ENCODE measurements around the gene TLK2.

The TLK2 gene

GRCh38 chr17:62653002-62653825 is 174.6 kb downstream of the TLK2 start:
- H3K9me3 ChIP-seq (ENCODE audit: low read length): no peaks in the 10 kb centered on the region
- no peaks in the 10 kb centered on the region for H3K36me3 ChIP-seq (ENCODE audit: insufficient read depth, low read length)
- peaks cover 5% of the 10 kb centered on the region for H3K4me1 ChIP-seq (ENCODE audit: insufficient read depth, low read length)
- peak overlapping the region; percentile 49 to 53 for H3K4me3 ChIP-seq (ENCODE audit: low read depth in 1 of 2, low read length in 2 of 2)
- peak overlapping the region; percentile 49 for H3K27ac ChIP-seq (ENCODE audit: low read depth, low read length)
- peaks cover 0 to 16% of the 10 kb centered on the region in 2 donors for H3K27me3 ChIP-seq (ENCODE audit: control insufficient read depth in 1 of 2, insufficient read depth in 2 of 2, low read length in 2 of 2)
- H3K9ac ChIP-seq (ENCODE audit: low read length): no peak overlapping the region

- Histone ChIP-seq H3K4me1 (ENCODE audit: insufficient read depth, low read length) (peaks cover 5% of the 10 kb centered on the region), H3K9me3 (ENCODE audit: low read length) (no peaks in the 10 kb centered on the region), H3K27ac (ENCODE audit: low read depth, low read length) (no peak overlapping the region), H3K27me3 (ENCODE audit: control insufficient read depth in 1 of 2, insufficient read depth in 2 of 2, low read length in 2 of 2) (peaks cover 0 to 16% of the 10 kb centered on the region in 2 donors), H3K4me3 (ENCODE audit: low read depth in 1 of 2, low read length in 2 of 2) (no peak overlapping the region), H3K36me3 (ENCODE audit: insufficient read depth, low read length) (no peaks in the 10 kb centered on the region), H3K9ac (ENCODE audit: low read length) (no peak overlapping the region)
These were observed 175.5 kb downstream of the TLK2 start for GRCh38 chr17:62653826-62654761.

GRCh38 chr17:62655656-62656055 is 177.0 kb downstream of the TLK2 start:
- no peak overlapping the region for H3K4me3 ChIP-seq (ENCODE audit: low read depth in 1 of 2, low read length in 2 of 2)
- no peak overlapping the region for H3K27ac ChIP-seq (ENCODE audit: low read depth, low read length)
- H3K27me3 ChIP-seq (ENCODE audit: control insufficient read depth in 1 of 2, insufficient read depth in 2 of 2, low read length in 2 of 2): peaks cover 0 to 16% of the 10 kb centered on the region in 2 donors
- no peaks in the 10 kb centered on the region for H3K36me3 ChIP-seq (ENCODE audit: insufficient read depth, low read length)
- H3K4me1 ChIP-seq (ENCODE audit: insufficient read depth, low read length): peaks cover 5% of the 10 kb centered on the region
- no peak overlapping the region for H3K9ac ChIP-seq (ENCODE audit: low read length)
- H3K9me3 ChIP-seq (ENCODE audit: low read length): no peaks in the 10 kb centered on the region

GRCh38 chr17:62656446-62656845 is 177.8 kb downstream of the TLK2 start:
- H3K9ac ChIP-seq (ENCODE audit: low read length): no peak overlapping the region
- no peak overlapping the region for H3K4me3 ChIP-seq (ENCODE audit: low read depth in 1 of 2, low read length in 2 of 2)
- peaks cover 5% of the 10 kb centered on the region for H3K4me1 ChIP-seq (ENCODE audit: insufficient read depth, low read length)
- H3K9me3 ChIP-seq (ENCODE audit: low read length): no peaks in the 10 kb centered on the region
- H3K36me3 ChIP-seq (ENCODE audit: insufficient read depth, low read length): no peaks in the 10 kb centered on the region
- H3K27ac ChIP-seq (ENCODE audit: low read depth, low read length): no peak overlapping the region
- peaks cover 0 to 16% of the 10 kb centered on the region in 2 donors for H3K27me3 ChIP-seq (ENCODE audit: control insufficient read depth in 1 of 2, insufficient read depth in 2 of 2, low read length in 2 of 2)

- H3K27me3 ChIP-seq (ENCODE audit: control insufficient read depth in 1 of 2, insufficient read depth in 2 of 2, low read length in 2 of 2): peaks cover 0 to 15% of the 10 kb centered on the region in 2 donors
- H3K4me3 ChIP-seq (ENCODE audit: low read depth in 1 of 2, low read length in 2 of 2): no peak overlapping the region
- H3K9ac ChIP-seq (ENCODE audit: low read length): no peak overlapping the region
- no peaks in the 10 kb centered on the region for H3K36me3 ChIP-seq (ENCODE audit: insufficient read depth, low read length)
- peaks cover 5% of the 10 kb centered on the region for H3K4me1 ChIP-seq (ENCODE audit: insufficient read depth, low read length)
- no peak overlapping the region for H3K27ac ChIP-seq (ENCODE audit: low read depth, low read length)
- no peaks in the 10 kb centered on the region for H3K9me3 ChIP-seq (ENCODE audit: low read length)
These were observed 178.6 kb downstream of the TLK2 start for GRCh38 chr17:62657145-62657665.

- H3K36me3 ChIP-seq (ENCODE audit: insufficient read depth, low read length): no peaks in the 10 kb centered on the region
- no peak overlapping the region for H3K4me3 ChIP-seq (ENCODE audit: low read depth in 1 of 2, low read length in 2 of 2)
- no peak overlapping the region for H3K27ac ChIP-seq (ENCODE audit: low read depth, low read length)
- H3K27me3 ChIP-seq (ENCODE audit: control insufficient read depth in 1 of 2, insufficient read depth in 2 of 2, low read length in 2 of 2): peaks cover 0 to 10% of the 10 kb centered on the region in 2 donors
- H3K9me3 ChIP-seq (ENCODE audit: low read length): no peaks in the 10 kb centered on the region
- peaks cover 5% of the 10 kb centered on the region for H3K4me1 ChIP-seq (ENCODE audit: insufficient read depth, low read length)
- H3K9ac ChIP-seq (ENCODE audit: low read length): no peak overlapping the region
These were observed 179.1 kb downstream of the TLK2 start for GRCh38 chr17:62657690-62658089.

- Histone ChIP-seq H3K27ac (ENCODE audit: low read depth, low read length) (no peak overlapping the region), H3K27me3 (ENCODE audit: control insufficient read depth in 1 of 2, insufficient read depth in 2 of 2, low read length in 2 of 2) (peaks cover 0 to 3% of the 10 kb centered on the region in 2 donors), H3K4me3 (ENCODE audit: low read depth in 1 of 2, low read length in 2 of 2) (no peak overlapping the region), H3K4me1 (ENCODE audit: insufficient read depth, low read length) (peaks cover 5% of the 10 kb centered on the region), H3K9ac (ENCODE audit: low read length) (no peak overlapping the region), H3K36me3 (ENCODE audit: insufficient read depth, low read length) (no peaks in the 10 kb centered on the region), H3K9me3 (ENCODE audit: low read length) (no peaks in the 10 kb centered on the region)
These were observed 179.7 kb downstream of the TLK2 start for GRCh38 chr17:62658136-62658920.

- H3K9ac ChIP-seq (ENCODE audit: low read length): no peak overlapping the region
- H3K4me3 ChIP-seq (ENCODE audit: low read depth in 1 of 2, low read length in 2 of 2): no peak overlapping the region
- H3K27ac ChIP-seq (ENCODE audit: low read depth, low read length): no peak overlapping the region
- H3K27me3 ChIP-seq (ENCODE audit: control insufficient read depth in 1 of 2, insufficient read depth in 2 of 2, low read length in 2 of 2): no peaks in the 10 kb centered on the region
- H3K4me1 ChIP-seq (ENCODE audit: insufficient read depth, low read length): no peaks in the 10 kb centered on the region
- H3K36me3 ChIP-seq (ENCODE audit: insufficient read depth, low read length): no peaks in the 10 kb centered on the region
- no peaks in the 10 kb centered on the region for H3K9me3 ChIP-seq (ENCODE audit: low read length)
These were observed 182.0 kb downstream of the TLK2 start for GRCh38 chr17:62660629-62661118.

- no peak overlapping the region for H3K9ac ChIP-seq (ENCODE audit: low read length)
- no peaks in the 10 kb centered on the region for H3K36me3 ChIP-seq (ENCODE audit: insufficient read depth, low read length)
- H3K4me3 ChIP-seq (ENCODE audit: low read depth in 1 of 2, low read length in 2 of 2): no peak overlapping the region
- no peaks in the 10 kb centered on the region for H3K9me3 ChIP-seq (ENCODE audit: low read length)
- no peaks in the 10 kb centered on the region for H3K4me1 ChIP-seq (ENCODE audit: insufficient read depth, low read length)
- H3K27ac ChIP-seq (ENCODE audit: low read depth, low read length): no peak overlapping the region
- no peaks in the 10 kb centered on the region for H3K27me3 ChIP-seq (ENCODE audit: control insufficient read depth in 1 of 2, insufficient read depth in 2 of 2, low read length in 2 of 2)
These were observed 182.7 kb downstream of the TLK2 start for GRCh38 chr17:62661337-62661736.

- Histone ChIP-seq H3K9me3 (ENCODE audit: low read length) (no peaks in the 10 kb centered on the region), H3K27ac (ENCODE audit: low read depth, low read length) (no peak overlapping the region), H3K4me3 (ENCODE audit: low read depth in 1 of 2, low read length in 2 of 2) (no peak overlapping the region), H3K36me3 (ENCODE audit: insufficient read depth, low read length) (no peaks in the 10 kb centered on the region), H3K9ac (ENCODE audit: low read length) (no peak overlapping the region), H3K27me3 (ENCODE audit: control insufficient read depth in 1 of 2, insufficient read depth in 2 of 2, low read length in 2 of 2) (no peaks in the 10 kb centered on the region), H3K4me1 (ENCODE audit: insufficient read depth, low read length) (no peaks in the 10 kb centered on the region)
These were observed 184.2 kb downstream of the TLK2 start for GRCh38 chr17:62662855-62663254.

All from muscle layer of colon (tissue), 2 donors.